Measurements from ENCODE around the gene HAS3. TPM values are rescaled to one million over a fixed set of nuclear protein-coding genes. Genes with fewer than 3 reads are reported as not detected.

Gene HAS3
- total RNA-seq, 1 donor from 2014 or later: 0.38 TPM

Other genes starting within 250 kb of the HAS3 start
- 43.2 TPM for gene CHTF8, start 26.9 kb downstream of the HAS3 start, total RNA-seq
- gene UTP4, start 27.0 kb downstream of the HAS3 start, total RNA-seq: 25.6 TPM
- 13.0 TPM for gene SNTB2, start 81.5 kb downstream of the HAS3 start, total RNA-seq
- gene VPS4A, start 205.7 kb downstream of the HAS3 start, total RNA-seq: 27.1 TPM
- 5.7 TPM for gene PDF, start 224.9 kb downstream of the HAS3 start, total RNA-seq
- gene COG8, start 233.9 kb downstream of the HAS3 start, total RNA-seq: 21.6 TPM
- 10.6 TPM for gene NIP7, start 234.1 kb downstream of the HAS3 start, total RNA-seq
- gene TMED6, start 246.1 kb downstream of the HAS3 start, total RNA-seq: 0.38 TPM

Measured in cardiac septum (tissue), 1 donor.